ENCODE measurements around the gene BICRAL.
"Not testable (repeated sequence)": the region's sequence is repeated elsewhere in the genome, so short reads cannot be mapped to it uniquely, and the experiment has no call there.

Gene BICRAL

DNA sequence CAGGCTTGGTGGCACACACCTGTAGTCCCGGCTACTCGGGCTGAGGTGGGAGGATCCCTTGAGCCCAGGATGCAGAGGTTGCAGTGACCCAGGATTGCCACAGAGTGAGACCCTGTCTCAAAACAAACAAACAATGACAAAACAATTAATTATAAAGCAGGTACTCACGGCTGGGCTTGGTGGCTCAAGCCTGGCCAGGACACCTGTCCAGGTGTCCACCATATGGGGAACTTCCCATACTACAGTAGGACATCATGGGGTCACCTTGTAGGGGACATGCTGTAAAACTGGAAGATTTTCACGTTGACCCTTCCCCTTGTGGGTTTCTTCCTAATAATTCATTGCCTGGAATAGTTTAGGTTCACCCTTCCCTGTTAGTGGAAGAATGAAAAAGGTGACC, 66.8 kb downstream of the BICRAL start:
- no peak for DNase-seq

DNA sequence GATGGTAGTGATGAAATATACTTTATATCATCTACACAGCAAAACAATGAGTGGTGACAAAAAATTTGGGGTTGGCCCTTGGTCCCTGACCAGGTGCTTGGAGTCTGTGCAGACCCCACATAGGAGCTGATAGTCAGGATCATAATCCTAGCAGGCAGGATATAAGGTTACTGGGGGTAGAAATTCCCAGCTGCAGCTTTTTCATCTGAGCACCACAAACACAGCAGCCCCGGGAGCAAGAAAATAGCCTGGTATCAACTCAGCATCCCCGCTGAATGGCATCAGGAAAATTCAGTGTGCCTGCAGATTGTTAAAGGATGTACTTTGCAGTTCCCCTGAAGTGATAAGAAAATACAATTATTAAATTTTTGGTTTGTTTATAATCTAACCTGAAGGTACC, 69.7 kb downstream of the BICRAL start:
- no peak for DNase-seq

DNA sequence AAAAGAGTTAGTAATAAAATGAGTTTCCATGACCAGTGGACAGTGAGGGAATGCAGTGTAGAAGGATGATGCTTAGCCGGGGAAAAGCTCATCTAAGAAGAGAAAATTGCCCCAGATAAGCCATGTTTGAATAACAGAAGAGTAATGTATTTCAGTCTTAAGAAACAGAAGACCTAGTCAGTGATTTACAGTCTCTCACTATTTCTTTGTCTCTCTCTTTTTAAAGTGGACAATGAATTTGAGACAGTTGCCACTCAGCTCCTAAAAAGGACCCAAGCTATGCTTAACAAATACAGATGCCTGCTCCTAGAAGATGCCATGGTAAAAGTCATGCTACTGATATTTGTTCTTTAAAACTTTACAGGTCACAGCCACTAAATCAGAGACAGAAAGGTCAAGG, 78.2 kb downstream of the BICRAL start:
- DNase-seq = no peak

DNA sequence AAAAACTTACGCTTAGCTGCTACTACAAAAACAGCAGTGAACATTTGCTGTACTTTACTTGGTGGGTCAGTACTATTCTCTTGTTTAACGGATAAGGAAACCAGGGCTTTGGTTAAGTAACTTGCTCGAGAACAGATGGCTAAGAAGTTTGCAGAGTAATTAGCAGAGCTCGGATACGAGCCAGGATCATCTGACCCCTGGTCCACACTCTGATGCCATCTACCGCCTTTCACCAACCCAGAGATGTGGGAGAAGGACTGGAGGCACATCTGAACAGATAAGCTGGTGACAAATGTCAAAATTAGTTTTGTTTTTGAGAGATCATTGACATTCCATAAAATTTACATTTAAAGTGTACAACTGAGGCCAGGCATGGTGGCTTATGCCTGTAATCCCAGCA, 78.6 kb downstream of the BICRAL start:
- no peak for DNase-seq

DNA sequence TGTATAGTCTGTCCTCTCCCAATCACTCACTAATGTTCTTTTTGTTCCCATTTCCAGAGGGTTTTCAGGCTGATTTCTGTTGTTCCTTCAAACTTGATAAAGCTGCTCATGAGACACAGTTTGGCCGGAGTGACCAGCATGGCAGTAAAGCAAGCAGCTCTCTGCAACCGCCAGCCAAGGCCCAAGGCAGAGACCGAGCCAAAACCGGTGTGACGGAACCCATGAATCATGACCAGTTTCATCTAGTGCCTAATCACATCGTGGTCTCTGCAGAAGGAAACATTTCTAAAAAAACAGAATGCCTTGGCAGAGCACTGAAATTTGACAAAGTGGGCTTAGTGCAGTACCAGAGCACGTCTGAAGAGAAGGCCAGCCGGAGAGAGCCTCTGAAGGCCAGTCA, 82.8 kb downstream of the BICRAL start:
- no peak for DNase-seq

DNA sequence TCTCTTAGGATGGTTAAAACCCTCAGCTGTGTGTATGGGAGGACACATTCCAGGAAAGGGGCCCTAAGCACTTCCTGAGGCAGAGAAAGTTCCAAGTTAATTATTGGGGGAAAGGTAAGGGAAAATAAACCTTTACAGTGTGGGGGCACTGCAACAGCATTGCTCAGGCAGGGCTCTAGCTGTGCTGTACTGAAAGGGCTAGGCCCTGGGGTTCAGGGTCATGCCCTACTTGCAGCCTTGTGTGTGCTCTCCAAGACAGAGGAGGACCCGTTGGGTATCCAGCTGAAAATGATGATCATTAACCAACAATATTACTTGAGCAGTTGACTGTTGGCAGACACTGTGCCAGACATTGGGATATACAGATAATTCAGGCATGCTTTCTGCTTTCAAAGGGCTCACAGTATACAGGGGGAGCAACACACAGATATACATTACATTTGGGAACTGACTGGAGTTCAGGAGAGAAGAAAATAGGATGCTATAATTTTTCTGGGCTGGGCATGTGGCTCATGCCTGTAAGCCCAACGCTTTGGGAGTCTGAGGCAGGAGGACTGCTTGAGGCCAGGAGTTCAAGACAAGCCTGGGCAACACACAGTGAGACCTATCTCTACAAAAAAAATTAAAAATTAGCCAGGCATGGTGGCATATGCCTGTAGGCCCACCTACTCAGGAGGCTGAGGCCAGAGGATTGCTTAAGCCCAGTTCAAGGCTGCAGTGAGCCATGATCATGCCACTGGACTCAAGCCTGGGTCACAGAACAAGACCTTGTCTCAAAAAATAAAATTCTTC, 88.5 kb downstream of the BICRAL start:
- no peak for DNase-seq

DNA sequence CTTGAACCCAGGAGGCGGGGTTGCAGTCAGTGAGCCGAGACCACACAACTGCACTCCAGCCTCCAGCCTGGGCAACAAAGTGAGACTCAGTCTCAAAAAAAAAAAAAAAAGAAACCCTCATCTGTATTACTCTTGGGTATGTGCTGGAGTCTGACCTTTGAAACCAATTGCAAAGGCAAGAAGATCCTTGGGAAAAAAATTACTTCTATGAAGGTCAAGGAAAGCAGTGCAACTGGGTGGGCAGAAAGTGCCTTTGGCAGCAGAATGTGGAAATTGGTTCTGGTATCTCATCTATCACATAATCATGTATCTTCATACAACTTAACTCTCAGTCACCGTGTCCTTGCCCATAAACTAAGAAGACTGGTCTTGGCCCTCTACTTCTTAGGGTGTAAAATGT, 89.9 kb downstream of the BICRAL start:
- DNase-seq = no peak

DNA sequence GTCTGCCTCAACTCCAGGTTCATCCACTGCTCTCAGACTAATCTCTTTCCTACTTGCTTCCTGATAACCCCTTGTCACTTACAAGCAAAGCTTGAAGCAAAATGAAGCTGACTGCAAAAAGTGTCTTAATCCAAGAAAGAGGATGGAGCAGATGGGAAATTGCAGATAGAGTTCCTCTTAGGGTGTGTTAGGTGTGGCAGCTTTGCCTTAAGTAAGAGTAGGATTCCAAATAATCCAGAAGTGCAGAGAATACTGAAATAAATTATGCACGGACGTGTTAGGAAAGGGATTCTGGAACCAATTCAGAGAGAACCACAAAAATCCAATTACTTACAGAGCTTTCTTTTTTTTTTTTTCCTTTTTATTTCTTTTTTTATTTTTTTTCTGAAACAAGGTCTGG, 91.5 kb downstream of the BICRAL start:
- DNase-seq = no peak

DNA sequence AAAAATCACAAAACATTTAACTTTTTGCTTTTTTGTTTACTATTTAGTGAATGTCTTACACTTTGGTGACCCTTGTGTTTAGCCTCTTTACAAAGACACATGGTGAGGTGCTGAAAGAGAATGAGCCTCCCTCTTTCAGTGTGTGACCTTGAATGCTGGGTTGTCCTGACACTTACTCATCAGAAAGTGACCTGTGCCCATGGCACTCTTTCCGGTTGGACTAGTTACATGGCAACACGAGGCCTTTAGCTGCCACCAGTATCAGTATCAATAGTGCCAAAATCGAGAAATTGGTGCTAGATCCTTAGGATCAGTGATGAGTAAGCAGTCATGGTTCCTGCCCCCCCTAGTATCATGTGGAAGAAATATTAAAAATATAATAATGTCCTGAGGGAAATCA, 95.8 kb downstream of the BICRAL start:
- DNase-seq = no peak

DNA sequence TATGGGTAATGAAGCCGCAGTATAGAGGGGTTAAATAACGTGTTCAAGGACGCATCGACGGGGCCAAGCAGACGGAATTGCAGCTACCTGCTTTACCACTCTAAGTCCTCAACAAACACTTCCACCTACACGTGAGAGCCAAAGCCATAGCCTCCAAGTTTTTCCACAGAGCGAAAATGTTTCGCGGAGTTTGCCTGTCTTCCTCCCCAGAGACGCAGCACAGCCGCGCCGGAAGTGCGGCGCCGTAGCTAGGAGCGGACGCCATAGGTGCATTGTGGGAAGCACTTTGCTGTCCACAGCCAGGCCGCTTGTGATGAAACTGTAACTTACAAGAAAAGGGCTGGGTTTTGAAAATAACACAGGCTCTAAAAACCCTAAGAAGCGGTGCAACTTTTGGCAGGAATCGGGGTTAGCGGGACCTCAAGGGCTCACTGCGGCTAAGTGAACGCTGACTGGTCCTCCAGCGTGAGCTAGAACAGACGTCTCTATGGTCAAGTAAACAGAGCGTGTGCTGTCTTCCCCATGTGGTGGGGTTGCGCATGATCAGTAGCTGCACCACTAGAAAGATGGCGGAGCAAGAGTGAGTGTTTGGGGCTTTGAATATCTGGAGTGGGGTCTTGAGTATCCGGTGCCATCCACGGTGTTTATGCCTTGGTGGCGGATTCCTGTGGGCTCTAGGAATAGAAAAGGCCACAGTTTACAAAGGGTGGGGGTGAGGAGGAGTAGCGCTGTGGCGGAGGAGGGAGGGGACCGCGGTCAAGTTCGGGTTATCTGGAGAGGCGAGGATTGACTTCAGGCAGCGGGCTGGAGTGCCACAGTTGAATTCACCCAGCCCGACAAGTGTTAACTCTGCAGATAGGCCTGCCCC, 97.8 kb downstream of the BICRAL start, which contains the start of gene RPL7L1:
RPL7L1 (plus strand) TSS at position 245 of the 868 bp plus-strand sequence; CDS start at position 540, 295 bp downstream.
- DNase-seq = peak; percentile 66

DNA sequence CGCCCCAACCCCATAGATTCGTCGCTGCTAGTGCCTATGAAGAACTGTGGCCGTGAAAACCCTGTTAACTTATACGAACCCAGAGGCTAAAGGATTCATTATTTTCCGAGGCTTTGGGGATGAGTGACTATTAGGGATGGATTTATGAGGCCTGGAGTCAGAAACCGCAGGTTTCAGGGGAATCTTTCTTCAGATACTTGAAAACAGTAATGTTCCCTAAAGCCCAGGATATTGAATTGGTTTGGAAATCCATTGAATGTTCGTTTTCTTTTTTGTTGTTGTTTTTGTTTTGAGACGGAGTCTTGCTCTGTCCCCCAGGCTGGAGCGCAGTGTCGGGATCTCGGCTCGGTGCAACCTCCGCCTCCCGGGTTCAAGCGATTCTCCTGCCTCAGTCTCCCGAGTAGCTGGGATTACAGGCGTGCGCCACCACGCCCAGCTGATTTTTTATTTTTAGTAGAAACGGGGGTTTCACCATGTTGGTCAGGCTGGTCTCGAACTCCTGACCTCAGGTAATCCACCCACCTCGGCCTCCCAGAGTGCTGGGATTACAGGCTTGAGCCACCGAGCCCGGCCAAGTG, 98.5 kb downstream of the BICRAL start:
- not testable (repeated sequence) for DNase-seq

DNA sequence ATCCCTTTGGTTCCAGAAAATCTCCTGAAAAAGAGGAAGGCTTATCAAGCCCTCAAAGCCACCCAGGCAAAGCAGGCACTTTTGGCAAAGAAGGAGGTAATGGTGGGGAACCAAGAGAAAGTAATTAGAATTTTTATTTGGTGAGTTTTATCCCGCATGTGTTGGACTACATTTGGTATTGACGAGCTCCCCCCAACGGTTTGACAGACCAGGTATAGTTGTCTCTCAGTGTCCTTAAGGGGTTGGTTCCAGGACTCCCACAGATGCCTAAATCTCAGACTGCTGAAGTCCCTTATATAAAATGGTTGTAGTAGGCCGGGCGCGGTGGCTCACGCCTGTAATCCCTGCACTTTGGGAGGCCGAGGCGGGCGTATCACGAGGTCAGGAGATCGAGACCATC, 99.0 kb downstream of the BICRAL start:
- DNase-seq = not testable (repeated sequence)

DNA sequence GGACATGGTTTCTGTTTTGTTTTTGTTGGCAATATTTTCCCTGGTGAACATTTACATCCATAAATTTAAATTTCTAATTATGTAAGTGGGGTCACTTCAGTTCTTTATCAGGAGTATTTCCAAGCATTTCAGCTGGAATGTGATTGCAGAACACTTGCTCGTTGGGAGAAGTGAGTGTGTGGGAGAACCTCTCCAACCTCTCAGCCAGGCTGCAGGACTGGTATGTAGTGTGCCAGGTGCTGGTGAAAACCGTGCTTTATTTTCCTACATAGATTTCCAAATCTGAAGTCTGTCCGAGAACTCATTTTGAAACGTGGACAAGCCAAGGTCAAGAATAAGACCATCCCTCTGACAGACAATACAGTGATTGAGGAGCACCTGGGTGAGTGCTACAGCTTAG, 103.8 kb downstream of the BICRAL start:
- DNase-seq = no peak

DNA sequence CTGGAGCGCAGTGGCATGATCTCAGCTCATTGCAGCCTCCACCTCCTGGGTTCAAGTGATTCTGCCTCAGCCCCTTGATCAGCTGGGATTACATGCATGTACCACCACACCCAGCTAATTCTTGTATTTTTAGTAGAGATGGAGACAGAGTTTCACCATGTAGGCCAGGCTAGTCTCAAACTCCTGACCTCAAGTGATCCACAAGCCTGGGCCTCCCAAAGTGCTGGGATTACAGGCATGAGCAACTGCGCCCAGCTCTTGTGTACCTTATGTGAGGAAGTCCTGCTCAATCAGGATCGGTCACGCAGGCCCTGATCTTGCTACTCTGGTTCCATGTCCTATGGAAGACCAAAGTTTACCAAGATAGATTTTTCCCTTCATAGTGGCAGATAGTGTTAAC, 106.3 kb downstream of the BICRAL start:
- DNase-seq = not testable (repeated sequence)

DNA sequence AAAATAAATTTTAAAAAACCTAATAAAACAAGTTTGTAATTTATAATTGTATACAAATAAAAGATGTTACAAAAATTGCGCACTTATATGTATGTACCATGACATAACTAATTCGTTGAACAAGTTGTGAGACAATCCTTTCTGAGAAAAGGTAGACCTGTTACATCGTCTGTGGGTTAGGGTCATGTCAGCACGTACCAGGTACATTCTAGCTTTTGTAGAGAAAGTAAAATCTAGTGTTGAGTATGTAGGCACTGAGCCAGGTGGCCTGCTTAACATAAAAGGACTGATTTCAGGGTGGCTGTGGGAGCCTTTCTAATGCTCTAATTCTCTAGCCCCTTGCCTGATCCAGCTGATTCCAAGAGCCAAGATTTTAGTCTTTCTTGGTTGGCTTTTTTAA, 108.0 kb downstream of the BICRAL start:
- no peak for DNase-seq

DNA sequence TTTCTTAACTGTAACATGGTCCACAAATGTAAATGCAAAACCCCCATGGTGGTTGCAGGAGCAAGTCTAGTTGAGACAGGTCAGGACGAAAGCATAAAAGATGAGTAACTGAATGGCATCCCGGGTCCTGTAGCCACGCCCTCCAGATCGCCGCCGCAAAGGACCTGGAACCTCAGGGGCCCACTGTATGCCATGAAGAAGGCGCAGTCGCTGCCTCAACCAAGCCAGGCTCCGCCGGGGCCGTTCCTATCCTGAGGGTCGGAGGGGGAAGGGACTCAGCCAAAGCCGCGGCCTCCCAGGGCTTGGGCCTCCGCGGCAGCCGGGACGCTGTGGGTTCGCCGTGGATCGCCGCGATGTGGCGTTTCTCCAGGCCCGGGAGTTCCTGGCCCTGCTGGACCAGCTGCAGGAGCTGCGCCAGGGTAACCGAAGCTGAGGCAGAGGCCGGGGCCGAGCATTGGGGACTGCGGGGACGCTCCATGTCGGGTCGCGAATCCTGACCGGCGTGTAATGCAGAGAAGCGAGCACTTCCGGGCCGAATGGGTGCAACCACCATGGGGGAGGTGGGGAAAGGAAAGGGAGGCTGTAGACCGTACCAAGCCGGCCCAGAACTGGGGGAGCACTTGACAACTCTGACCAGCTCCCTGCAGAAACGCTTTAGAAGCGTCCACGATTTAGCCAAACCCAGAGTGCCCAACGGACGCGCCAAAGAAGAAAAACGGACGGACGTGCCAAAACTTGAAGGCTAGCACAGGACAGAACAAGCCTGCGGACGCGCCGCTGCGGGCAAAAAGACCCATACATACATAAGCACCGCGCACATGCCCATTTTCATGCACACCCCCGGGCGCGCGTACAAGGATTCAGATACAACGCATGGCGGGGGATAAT, 108.7 kb downstream of the BICRAL start:
- peak; percentile 77 for DNase-seq

DNA sequence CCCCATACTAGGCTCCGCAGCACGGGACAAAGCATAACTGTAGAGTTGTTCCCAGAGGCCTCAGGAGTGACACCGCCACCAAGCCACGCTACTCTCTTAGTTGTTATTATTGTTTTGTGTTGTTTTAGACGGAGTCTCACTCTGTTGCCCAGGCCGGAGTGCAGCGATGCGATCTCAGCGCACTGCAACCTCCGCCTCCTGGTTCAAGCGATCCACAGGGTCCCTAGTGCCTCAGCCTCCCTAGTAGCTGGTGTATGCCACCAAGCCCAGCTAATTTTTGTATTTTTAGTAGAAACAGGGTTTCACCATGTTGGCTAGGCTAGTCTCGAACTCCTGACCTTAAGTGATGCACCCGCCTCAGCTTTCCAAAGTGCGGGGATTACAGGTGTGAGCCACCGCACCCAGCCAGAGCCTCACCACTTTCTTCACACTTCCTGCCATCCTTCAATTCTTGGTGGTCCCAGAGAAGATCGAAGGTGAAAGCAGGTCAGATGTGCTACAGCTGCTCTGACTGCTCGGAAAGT, 109.4 kb downstream of the BICRAL start:
- no peak for DNase-seq

DNA sequence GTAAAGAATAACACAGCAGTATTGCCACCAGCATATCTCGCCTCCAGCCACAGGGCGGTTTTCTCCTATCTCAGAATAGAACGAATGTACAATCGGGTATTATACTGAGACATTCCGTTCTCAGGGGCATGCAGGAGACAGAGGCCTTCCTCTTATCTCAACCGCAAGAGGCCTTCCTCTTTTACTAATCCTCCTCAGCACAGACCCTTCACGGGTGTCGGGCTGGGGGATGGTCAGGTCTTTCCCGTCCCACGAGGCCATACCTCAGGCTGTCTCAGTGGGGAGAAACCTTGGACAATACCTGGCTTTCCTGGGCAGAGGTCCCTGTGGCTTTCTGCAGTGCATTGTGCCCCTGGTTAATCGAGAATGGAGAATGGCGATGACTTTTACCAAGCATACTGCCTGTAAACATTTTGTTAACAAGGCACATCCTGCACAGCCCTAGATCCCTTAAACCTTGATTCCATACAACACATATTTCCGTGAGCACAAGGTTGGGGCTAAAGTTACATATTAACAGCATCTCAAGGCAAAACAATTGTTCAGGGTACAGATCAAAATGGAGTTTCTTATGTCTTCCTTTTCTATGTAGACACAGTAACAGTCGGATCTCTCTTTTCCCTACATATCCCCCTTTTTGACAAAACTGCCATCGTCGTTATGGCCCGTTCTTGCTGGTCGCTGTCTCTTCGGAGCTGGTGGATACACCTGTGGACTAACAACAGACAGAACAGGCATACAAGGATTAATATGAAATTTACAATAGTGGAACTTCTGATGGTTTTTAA, 112.4 kb downstream of the BICRAL start:
- DNase-seq = not testable (repeated sequence)

DNA sequence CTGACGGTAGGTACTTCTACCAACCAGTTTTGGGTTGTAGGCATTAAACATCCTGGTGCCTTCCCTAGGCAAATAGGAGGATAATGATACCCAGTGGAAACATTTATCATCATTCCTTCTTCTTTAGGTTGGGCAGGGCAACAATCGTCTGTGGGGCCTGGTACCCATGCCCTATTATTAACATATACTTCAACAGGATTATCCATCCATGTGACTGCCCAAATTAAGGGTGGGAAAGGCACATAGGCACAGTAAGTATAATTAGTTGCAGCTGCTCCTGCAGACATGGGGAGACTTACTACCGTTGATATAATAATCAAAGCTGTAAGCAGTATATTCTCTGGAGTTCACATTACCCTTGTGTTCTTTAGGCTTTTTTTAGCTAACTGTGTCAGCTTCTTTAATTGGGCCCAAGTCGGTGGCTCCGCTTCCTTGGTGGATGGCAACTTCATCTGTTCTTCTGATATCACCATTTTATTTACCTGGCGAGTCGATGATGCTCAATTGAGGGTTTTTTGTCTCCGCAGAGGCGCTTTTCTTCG, 114.4 kb downstream of the BICRAL start:
- DNase-seq = no peak

DNA sequence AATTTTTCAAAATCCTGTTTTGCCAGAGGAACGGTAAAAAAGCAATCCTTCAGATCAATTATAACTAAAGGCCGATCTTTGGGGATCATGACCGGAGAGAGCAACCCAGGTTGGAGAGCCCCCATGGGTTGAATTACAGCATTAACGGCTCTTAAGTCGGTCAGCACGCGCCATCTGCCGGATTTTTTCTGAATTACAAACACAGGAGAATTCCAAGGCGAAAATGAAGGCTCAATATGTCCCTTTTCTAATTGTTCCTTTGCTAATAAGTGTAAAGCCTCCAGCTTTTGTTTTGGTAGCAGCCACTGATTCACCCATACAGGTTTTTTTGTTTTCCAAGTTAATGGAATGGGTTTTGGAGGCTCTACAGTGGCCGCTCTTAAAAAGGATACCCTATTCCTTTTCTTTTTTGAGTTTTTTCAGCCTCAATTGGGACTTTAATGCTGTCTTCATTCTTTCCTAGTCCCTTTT, 117.1 kb downstream of the BICRAL start:
- DNase-seq = peak; percentile 63

DNA sequence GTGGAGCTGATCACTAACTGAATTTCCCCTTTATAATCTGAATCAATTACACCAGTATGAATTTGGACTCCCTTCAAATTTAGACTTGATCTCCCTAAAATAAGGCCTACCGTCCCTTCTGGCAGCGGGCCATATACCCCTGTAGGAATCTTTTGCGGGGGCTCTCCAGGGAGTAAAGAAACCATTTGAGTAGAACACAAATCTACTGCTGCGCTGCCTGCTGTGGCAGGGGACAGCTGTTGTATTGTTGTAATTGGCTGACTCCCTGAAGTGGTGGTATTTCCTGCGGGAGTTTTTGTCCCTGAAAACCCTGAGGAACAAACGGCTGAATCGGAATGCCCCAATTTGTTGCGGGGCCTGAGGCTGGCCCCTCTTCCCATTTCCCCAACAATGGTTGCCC, 118.0 kb downstream of the BICRAL start:
- no peak for DNase-seq
